ENCODE results near the gene NXPE3. TPM values are rescaled to one million over a fixed set of nuclear protein-coding genes. Genes with fewer than 3 reads are reported as not detected.

Gene NXPE3
- total RNA-seq, 1 donor from 2014 or later: 9.4 TPM

GRCh38 chr3:101836652-101837598 lies 57.9 kb downstream of the NXPE3 start:
- Mint-ChIP-seq H3K27me3 (ENCODE audit: insufficient read depth, low read depth) (peaks cover 2% of the 10 kb centered on the region), H3K4me3 (no peak overlapping the region), H3K4me1 (peaks cover 1% of the 10 kb centered on the region), H3K27ac (no peak overlapping the region), H3K9me3 (no peaks in the 10 kb centered on the region), H3K36me3 (no peaks in the 10 kb centered on the region)
- TF ChIP-seq EZH2 (IDR thresholded peaks at IDR 0.05): no peak
- TF ChIP-seq EZH2phosphoT487 (IDR thresholded peaks at IDR 0.05): no peak
- TF ChIP-seq CTCF (IDR thresholded peaks at IDR 0.05): no peak
- no peak overlapping the region for H3K4me3 ChIP-seq
- H2AFZ ChIP-seq (replicated peaks): no peak overlapping the region
- H3K79me2 ChIP-seq (ENCODE audit: low read depth): no peaks in the 10 kb centered on the region
- no peaks in the 10 kb centered on the region for H3F3A ChIP-seq (ENCODE audit: low read depth)
- no peaks in the 10 kb centered on the region for H3K36me3 ChIP-seq
- H3K4me1 ChIP-seq: peaks cover 3% of the 10 kb centered on the region
- no peak for DNase-seq (ENCODE audit: low spot score)
- H3K9me3 ChIP-seq (ENCODE audit: low read depth): no peaks in the 10 kb centered on the region
- no peaks in the 10 kb centered on the region for H4K20me1 ChIP-seq (ENCODE audit: low read depth)
- no peak overlapping the region for H3K9ac ChIP-seq
- H3K4me2 ChIP-seq: no peak overlapping the region
- no peaks in the 10 kb centered on the region for H3K27me3 ChIP-seq
- H3K27ac ChIP-seq: no peak overlapping the region

DNA sequence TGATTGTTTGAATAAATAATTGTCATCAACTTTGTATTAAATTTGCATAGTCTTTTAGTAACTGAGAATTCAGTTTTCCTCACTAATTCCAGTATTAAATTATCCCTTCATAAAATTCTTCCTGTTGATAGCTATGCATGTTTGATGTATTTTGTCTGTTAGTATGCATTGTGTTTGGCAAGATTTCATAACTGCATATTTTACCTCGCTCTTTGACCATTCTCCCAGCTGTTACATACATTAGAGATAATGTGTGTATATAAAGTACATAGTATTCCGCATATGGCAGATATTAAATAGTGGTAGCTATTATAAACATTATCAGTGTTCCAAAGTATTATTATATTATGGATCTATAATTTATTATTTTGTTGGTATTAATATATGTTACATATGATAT lies 59.7 kb downstream of the NXPE3 start:
- H3K36me3 ChIP-seq: no peaks in the 10 kb centered on the region
- H2AFZ ChIP-seq (replicated peaks): no peak overlapping the region
- no peaks in the 10 kb centered on the region for H3K79me2 ChIP-seq (ENCODE audit: low read depth)
- H3F3A ChIP-seq (ENCODE audit: low read depth): peaks cover 3% of the 10 kb centered on the region
- no peak overlapping the region for H3K4me3 ChIP-seq
- no peaks in the 10 kb centered on the region for H4K20me1 ChIP-seq (ENCODE audit: low read depth)
- Mint-ChIP-seq H3K27me3 (ENCODE audit: insufficient read depth, low read depth) (peaks cover 3% of the 10 kb centered on the region), H3K27ac (no peak overlapping the region), H3K4me3 (no peak overlapping the region), H3K36me3 (peaks cover 2% of the 10 kb centered on the region), H3K9me3 (peaks cover 3% of the 10 kb centered on the region), H3K4me1 (peaks cover 7% of the 10 kb centered on the region)
- H3K9ac ChIP-seq: no peak overlapping the region
- H3K9me3 ChIP-seq (ENCODE audit: low read depth): no peaks in the 10 kb centered on the region
- no peak for TF ChIP-seq EZH2phosphoT487 (IDR thresholded peaks at IDR 0.05)
- no peak for TF ChIP-seq CTCF (IDR thresholded peaks at IDR 0.05)
- TF ChIP-seq EZH2 (IDR thresholded peaks at IDR 0.05): no peak
- no peak overlapping the region for H3K4me2 ChIP-seq
- DNase-seq (ENCODE audit: low spot score): no peak
- H3K27ac ChIP-seq: no peak overlapping the region
- H3K4me1 ChIP-seq: peaks cover 11% of the 10 kb centered on the region
- H3K27me3 ChIP-seq: no peaks in the 10 kb centered on the region

GRCh38 chr3:101840066-101840465 lies 61.1 kb downstream of the NXPE3 start:
- DNase-seq (ENCODE audit: low spot score): no peak
- H3K9ac ChIP-seq: no peak overlapping the region
- no peaks in the 10 kb centered on the region for H3K79me2 ChIP-seq (ENCODE audit: low read depth)
- Mint-ChIP-seq H3K9me3 (peaks cover 3% of the 10 kb centered on the region), H3K4me1 (peaks cover 7% of the 10 kb centered on the region), H3K36me3 (peaks cover 2% of the 10 kb centered on the region), H3K27me3 (ENCODE audit: insufficient read depth, low read depth) (peaks cover 2% of the 10 kb centered on the region), H3K4me3 (no peak overlapping the region), H3K27ac (no peak overlapping the region)
- H2AFZ ChIP-seq (replicated peaks): no peak overlapping the region
- H3K4me1 ChIP-seq: peaks cover 11% of the 10 kb centered on the region
- no peaks in the 10 kb centered on the region for H3K36me3 ChIP-seq
- H3K4me3 ChIP-seq: no peak overlapping the region
- no peak overlapping the region for H3K4me2 ChIP-seq
- H4K20me1 ChIP-seq (ENCODE audit: low read depth): no peaks in the 10 kb centered on the region
- H3F3A ChIP-seq (ENCODE audit: low read depth): peaks cover 3% of the 10 kb centered on the region
- H3K27ac ChIP-seq: no peak overlapping the region
- TF ChIP-seq EZH2 (IDR thresholded peaks at IDR 0.05): no peak
- no peak for TF ChIP-seq CTCF (IDR thresholded peaks at IDR 0.05)
- no peak for TF ChIP-seq EZH2phosphoT487 (IDR thresholded peaks at IDR 0.05)
- no peaks in the 10 kb centered on the region for H3K9me3 ChIP-seq (ENCODE audit: low read depth)
- H3K27me3 ChIP-seq: no peaks in the 10 kb centered on the region

Data from neural progenitor cell (in vitro differentiated cells).